MM.1S (cell line): ENCODE measurements around the gene LACRT.

Experiments
- CTCF ChIP-seq: fragments of 300-600 bp; sonication (generic); IDR thresholded peaks from 2 replicates; pipeline ENCODE4 v1.5.1; 2016; ENCODE audit warnings: antibody characterized with exemption, low read length, mixed read lengths
- EZH2 ChIP-seq: fragments of 300-600 bp; sonication (generic); optimal IDR thresholded peaks from 2 replicates; pipeline ENCODE3; 2017; ENCODE audit warnings: low read depth, mild to moderate bottlenecking, antibody characterized with exemption, low read length, mixed read lengths

GRCh38 chr12:54624315-54625279 is 10.1 kb downstream of the LACRT start:
- TF ChIP-seq CTCF (no peak), EZH2 (no peak)
